GM21825 (cell line): ENCODE data around the gene SERPINB3.
"Not testable (repeated sequence)": the region's sequence is repeated elsewhere in the genome, so short reads cannot be mapped to it uniquely, and the experiment has no call there.

Source experiments
- ATAC-seq: cut with Tn5 transposase; IDR thresholded peaks from one replicate; pipeline ENCODE4 v1.9.1; 2021; ENCODE audit warnings: mild to moderate bottlenecking, moderate library complexity; ENCODE audit not compliant: unreplicated experiment

The SERPINB3 gene

DNA sequence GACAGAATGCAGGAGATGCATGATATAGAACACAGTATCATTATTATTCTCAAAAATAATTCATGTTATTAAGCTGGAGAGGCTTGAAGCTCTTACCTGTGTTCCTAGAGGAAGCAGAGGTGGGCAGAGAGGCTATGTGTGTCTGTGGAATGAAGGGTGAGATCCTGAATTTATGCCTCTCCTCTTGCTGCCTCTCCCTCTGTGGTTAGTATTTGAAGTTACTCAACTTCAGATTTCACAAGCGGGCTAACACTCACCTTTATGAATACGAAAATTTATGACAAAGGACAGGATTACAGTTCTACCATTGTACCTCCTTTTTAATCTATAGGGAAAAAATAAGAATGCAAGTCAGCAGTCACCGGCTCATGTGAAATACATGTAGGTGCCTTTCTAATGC lies at the start of gene SERPINB3:
TSS of gene SERPINB3 (minus strand) at position 144 of the 400 bp plus-strand sequence. CDS start 677 bp downstream, outside the sequence.
- ATAC-seq = not testable (repeated sequence)

DNA sequence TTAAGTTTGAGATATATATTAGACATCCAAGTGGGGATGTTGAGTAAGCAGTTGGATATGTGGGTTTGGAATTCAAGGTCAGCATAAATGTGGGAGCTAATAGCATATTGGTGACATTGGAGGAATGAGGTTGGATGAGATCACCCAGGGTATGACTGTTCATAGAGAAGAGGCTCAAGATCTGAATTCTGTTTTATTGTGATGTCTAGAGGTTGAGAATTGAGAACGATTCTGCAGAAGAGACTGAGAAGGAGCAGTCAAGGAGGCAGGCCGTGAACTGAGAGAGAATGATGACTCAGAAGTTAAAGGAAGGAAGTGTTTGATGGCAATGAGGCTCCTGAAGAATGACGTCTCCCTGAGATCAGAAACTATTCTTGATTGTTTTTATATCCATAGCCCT lies 47.0 kb upstream of the SERPINB3 start:
- ATAC-seq = no peak

DNA sequence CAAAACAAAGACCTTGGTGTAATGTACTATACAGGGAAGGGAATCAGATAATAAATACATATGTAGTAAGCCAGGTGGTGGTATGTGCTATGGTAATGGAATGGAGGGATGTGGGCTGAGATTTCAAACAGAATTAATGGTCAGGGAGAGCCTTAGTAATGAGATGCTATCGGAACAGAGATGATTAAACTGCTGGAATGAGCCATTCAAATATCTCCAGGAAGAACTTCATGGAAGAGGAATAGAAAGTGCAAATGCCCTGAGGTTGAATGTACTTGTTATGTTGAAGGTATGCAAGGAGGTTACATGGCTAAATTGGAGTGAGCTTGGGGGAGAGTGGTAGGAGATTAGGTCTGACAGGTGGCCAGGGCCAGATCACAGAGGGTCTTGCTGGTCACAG lies 46.1 kb upstream of the SERPINB3 start:
- no peak for ATAC-seq

DNA sequence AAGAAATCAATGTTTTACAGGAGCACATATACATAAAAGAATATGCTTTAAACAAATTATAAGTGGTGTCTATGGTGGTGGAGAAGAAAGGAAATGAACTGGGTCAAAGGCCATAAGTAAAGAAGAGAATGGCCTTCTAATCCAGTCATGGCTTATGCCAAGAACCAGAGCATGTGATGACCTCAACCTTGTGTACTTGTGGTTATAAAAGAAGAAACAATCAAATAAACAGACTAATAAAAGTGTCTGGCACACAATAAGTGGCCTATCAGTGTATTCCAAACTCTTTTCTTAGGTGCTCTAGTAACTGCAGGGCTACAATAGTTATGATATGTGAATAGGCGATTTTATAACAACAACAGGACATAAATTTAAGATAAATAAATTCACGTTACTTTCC lies 43.7 kb upstream of the SERPINB3 start:
- ATAC-seq = no peak

DNA sequence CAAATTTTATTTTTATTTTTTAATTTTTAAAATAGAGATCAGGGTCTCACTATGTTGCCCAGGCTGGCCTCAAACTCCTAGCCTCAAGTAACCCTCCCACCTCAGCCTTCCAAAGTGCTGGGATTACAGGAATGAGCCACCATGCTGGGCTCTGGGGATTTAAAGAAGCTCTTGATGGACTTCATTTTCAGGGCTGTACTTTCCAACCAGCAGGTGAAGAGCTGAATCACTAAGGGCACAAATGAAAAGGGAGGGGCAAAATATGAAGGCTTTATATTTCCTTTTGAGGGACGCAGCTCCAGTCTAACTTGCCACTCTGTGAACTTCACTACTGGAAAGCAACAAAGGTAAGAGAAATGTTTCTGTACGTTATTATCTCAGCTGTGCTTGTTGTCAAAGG lies 41.0 kb upstream of the SERPINB3 start, which contains the start of gene SERPINB11:
TSS of gene SERPINB11 (plus strand) at position 301 of the 400 bp plus-strand sequence. CDS start 7,234 bp downstream, outside the sequence.
- ATAC-seq = no peak

DNA sequence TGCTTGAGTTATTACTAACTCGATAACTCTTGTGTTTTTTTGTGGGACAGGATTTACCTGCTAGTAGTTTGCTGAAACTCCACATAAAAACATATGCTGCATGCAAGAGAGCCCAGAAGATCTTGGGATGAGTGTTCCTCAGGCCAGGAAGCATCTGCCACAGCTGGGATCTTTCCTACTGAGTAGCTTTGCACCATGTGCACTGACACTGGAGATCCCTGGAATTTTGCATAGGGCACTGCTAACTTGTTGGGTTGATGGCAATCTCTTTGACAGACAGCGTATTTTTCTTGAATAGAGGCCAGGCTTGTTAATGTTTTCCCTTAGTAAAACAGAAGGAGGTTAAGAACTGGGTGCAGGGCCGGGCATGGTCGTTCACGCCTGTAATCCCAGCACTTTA lies 40.3 kb upstream of the SERPINB3 start:
- no peak for ATAC-seq

DNA sequence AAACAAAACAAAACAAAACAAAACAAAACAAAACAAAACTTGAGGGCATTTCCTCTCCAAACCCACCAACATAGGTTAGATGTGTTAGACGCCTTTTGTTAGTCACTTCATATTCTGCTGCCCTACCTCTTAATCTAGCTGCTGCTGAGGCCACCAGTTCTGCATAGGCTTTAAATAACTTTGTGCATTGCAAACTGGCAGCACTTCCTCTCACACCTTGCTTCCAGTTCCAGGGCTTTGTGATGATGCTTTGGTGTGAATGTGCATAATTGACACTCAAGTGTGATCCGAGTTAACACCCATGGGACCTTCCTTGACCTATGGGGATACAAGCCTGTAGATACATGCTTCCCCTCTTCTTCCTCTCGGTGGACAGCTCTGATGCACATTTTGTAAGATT lies 38.8 kb upstream of the SERPINB3 start:
- no peak for ATAC-seq

DNA sequence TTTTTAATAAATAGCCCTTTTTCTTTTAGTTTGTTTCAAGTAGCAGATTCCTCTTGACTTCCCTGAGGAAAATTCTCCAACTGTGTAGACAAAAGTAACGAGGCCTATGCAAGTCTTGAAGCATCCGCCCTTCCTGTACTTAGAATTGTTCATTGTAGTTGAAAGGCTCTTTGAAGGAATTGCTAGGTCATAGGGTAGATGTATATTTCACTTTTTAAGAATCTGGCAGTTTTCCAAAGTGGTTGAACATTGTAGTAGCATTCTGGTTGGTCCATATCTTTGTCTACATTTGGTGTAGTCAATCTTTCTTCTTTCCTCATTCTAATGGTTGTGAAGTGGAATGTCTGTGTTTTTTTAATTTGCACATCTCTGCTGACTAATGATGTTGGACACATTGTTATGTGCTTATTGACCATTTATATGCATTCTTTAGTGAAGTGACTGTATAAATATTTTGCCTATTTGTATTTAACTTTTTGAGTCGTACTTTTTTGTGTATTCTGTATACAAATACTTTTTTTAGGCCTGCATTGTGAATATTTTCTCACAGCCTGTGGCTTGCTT lies 35.5 kb upstream of the SERPINB3 start:
- ATAC-seq = no peak

DNA sequence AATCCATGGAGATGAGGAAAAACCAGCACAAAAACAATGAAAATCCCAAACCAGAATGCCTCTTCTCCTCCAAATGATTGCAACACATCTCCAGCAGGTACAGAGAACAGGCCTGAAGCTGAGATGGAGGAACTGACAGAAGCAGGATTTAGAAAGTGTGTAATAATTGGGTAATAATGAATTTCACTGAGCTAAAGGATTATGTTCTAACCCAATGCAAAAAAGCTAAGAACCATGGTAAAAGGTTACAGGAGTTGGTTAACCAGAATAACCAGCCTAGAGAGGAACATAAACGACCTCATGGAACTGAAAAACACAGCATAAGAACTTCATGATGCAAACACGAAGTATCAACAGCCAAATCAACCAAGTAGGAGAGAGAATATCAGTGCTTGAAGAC lies 27.4 kb upstream of the SERPINB3 start:
- no peak for ATAC-seq

DNA sequence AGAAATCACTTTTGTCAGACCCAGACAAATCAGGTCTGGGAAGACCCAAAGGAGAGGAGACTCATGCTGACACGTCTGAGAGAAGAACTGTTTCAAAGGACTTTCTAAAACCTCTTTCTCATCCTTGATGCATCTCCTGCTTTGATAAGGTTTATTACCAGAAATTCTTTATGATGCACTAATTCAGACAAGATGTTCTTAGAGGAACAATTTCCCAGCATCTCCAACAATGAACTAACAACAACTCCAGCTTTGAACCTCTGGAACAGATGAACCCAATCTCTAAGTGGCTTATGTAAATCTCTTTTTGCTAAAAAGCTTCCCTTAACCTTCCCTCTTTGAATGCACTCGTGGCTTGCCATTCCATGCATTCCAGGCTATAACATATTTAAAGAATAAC lies 25.2 kb upstream of the SERPINB3 start:
- no peak for ATAC-seq

DNA sequence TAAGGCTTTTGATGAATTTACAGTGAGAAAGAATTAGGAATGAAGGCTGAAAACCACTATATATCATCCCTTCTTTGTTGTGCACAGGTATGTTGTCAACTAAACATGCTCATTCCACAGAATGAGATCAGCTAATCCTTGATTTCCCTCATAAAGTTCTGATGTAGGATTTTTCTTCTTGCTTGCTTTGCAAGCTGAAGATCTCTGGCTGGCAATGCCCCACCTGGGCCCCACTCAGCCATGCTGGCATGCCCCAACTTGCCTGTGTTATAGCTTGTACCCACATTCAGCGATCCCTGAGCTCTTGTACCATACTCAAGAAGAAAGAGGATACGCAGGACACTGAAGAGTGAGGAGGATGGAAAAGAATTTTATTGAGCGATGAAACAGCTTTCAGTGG lies 23.0 kb upstream of the SERPINB3 start:
- no peak for ATAC-seq

DNA sequence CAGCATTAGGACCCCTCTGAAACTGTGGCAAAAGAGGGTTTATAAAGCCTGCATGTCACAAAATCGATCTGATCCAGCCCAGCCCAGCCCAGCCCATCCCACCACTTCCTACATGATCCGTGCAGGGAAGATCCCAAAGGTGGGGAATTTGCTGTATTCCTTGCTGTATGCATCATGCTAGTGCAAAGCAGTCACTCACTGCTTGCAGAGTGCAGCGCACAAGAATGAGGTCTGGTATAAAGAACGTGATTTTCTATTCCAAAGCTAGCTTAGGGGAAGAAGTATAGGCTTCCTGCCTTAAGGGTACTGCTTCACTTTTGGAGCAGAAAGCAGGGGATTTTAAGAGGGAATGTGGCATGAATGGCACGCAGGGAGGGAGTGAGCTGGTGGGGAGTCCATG lies 22.2 kb upstream of the SERPINB3 start:
- no peak for ATAC-seq

DNA sequence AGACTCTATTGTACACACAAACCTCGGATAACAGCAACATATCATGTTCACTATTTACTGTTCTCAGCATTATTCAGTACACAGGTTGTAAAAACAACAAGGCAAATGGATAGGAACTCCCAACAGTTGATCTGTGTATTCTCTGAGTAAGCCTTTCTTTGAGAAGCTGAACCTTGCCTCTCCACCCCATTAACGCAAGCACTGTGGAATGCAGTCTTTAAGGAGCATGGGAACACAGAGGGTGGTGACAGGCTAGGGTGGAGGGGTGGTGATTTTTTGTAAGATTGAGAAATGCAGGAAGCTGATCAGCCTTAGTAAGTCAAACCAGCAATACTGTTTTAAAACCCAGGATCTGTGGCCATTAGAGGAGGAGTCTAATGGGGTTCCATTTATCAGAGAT lies 21.5 kb upstream of the SERPINB3 start:
- no peak for ATAC-seq

DNA sequence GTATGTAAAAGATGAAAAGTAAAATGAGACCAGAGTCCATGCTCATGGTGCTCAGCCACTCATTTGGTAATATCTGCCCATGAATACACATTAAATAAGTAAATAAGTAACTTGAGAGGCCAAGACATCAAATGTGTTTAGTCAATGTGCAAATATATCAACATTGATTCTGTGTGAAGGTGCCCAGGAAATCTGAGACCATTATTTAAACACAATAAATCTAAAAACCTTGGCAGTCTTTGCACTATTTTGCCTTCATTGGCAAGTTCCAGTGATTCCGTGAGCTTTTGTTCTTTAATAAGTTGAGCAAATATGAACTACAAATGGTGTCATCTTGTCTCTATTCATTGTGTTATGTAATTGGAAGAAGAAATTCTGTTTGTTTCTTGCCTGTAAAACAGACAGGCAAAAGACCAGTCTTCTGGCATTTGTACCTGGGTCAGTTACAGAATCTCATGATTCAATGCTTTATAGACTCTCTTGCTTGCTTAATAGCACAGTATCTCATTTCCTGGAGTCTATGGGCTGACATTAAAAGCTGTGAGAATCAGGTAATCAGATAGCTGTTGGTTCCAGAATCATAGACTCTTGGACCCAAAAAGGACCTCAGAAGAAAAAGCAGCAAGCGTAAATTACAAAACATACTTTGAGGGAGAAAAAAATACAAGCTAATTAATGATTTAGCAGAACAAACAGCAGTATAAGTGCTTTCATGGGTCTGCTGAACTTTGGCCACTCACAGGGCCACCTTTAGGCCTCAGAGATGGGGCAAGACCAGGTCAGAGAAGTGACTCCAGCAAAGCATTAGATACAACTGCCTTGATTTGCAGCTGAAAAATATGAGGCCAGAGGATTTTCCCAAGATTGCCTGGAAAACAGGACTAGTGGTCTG lies 20.0 kb upstream of the SERPINB3 start:
- ATAC-seq = no peak

DNA sequence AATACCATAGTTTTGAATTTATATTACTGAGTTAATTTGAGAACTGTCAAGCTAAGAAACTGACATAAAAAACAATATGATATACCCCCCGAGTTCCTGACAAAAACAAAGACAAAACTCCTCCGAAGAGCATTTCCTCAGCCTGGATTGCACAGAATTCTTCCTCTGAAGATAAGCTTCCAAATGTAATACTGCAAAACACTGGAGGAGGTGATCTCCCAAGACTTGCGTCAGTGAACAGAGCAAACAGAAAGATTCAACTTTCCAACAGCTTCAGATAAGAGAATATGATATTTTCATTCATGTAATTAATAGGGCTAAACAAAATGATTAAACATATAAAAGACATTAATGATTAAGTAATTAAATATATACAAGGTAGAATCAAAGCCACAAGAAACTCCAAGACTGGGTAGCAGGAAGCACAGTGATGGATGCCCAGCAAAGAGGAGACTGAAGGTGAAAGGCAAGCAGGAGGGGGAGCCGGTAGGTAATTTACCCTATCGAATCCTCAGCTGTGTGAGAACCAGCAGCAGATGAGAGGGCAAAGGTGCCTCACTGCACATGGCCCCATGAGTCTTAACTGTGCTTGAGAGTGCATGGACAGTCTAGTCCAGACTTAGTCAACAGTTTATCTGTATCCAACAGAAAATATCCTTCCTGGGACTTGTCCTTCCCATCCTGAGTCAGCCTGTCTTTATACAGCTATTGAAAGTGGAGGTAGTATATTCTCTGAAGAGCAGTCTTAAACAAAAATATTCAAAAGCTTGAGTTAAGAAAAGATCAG lies 18.3 kb upstream of the SERPINB3 start:
- no peak for ATAC-seq

DNA sequence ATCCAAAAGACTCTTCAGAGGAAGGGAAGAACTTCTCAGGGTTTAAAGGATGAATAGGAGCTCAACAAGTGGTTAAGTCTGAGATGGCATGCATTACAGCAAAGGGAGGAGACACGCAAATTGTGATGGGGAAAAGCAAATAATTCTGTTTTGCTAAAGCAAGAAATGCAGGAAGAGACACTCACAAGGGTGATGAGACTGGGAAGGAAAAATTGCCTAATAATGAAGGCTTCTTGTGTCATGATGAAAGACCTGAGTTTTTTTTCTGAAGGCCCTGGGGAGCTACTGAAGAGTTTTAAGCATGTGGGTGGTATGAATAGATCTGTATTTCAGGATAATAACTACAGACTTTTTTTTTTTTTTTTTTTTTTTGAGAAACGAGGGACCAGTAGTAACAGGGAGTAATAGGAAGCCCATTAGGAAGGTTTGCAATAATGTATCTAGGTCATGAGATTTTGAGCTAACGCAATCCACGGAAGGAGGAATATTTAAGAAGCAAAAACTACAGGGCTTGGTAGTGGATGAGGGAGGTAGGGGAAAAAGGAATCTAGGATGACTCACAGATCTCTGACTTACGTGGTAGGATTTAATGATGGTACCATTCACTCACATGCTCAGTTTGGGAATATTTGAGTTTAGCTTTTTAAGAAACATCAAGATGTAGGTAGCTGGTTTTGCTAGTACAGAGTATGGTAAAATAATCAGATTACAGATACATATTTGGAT lies 16.0 kb upstream of the SERPINB3 start:
- no peak for ATAC-seq

DNA sequence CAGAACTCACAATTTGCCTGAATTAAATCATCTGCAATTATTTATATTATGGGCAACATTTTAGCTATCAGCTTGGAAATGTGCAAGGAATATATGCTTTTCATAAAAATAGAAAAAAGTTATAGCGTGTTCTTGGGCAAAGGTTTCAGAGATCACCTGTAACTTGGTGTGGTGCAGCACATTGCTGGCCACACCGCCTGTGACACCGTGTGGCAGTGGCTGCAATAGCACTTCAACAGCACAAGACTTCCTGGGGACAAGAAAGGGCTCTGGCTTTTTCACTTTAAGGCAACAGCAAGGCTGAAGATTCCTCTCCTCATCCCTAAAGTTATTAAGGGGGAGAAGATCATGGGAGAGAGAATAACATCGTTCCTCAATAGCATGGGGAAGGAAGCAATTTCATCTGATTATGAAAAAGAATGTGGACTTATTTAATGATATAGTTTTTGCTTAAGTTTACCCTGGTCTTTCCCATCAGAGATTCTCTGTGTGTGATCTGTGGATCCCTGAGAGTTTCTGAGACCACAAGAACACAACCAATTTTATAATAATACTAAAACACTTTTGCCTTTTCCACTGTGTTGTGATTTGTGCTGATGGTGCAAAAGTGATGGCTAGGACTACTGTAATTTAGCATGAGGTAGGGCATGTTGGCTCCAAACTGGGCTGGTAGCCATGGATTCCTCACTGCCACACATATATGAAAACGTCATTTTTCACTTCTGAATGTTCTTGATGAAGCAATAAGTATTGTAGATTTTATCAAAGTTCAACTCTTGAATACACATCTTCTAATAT lies 15.0 kb upstream of the SERPINB3 start:
- ATAC-seq = no peak

DNA sequence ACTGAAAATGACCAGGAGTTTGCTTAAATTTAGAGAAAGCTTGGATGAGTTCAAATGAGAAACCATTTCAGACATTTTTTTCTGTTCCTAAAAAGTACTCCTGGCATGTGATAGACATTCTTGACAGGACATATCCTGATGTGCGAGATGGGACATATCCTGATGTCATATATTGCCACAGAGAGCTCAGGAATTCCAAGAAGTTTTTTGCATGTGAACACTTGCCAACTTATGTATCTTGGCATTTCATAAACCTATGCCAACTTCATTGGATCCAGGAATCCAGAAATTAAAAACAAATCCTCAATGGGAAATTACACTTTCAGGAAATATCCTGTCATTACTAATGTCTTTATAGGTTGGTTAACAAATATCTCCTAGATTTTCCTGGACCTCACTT lies 2.9 kb upstream of the SERPINB3 start:
- no peak for ATAC-seq

DNA sequence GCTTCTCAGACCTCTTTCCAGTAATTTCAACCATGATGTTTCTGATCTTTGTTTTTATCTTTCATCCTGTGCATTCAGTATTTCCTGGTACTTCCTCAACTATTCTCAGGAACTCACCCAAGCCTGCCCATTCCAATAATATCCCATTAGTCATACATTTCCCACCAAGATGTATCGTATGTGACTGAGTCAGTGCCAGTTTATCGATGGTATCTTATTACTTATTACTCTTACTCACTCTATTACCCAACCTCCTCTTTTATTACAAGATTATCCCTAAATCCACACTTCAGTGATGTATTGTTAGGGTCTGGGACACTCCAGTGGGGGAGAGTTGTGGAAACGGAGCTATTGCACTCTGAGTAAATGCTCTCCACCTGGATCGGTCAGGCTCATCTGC lies 2.8 kb downstream of the SERPINB3 start:
- not testable (repeated sequence) for ATAC-seq

DNA sequence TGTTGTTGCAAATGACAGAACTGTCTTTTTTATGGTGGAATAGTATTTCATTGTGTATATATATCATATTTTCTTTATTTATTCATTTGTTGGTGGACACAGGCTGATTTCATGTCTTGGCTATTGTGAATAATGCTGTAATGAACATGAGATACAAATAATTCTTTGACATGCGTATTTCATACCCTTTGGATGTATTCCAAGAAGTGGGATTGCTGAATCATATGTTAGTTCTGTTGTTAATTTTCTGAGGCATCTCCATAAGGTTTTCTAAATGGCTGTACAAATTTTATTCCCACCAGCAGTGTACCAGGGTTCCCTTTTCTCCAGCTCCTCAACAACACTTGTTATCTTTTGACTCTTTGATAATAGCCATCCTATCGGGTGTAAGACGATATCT lies 11.4 kb downstream of the SERPINB3 start:
- not testable (repeated sequence) for ATAC-seq
